ENCODE results near the gene SDF2L1. TPM values are rescaled to one million over a fixed set of nuclear protein-coding genes. Genes with fewer than 3 reads are reported as not detected.

Gene SDF2L1
- total and polyA plus RNA-seq, 2 of the 13 experiments (the other 11 are each of a cell fraction or from before 2014, with no cell fraction given) = 18.0 to 57.4 TPM

- no peak for TF ChIP-seq ZBTB40 (IDR thresholded peaks at IDR 0.05)
- TF ChIP-seq ZBTB40 (CRISPR knock-in tag; IDR thresholded peaks at IDR 0.05) = peak; percentile 79
- 0 out of 2 replicates have a peak, but pooled peaks have one; percentile 49 for TF ChIP-seq EEA1 (CRISPR knock-in tag; IDR thresholded peaks at IDR 0.05; ENCODE audit: borderline replicate concordance)
- peak; percentile 60; the same call in 1 of the 2 replicates for TF ChIP-seq MXD4 (CRISPR knock-in tag; IDR thresholded peaks at IDR 0.05)
- TF ChIP-seq KMT2B (CRISPR knock-in tag; IDR thresholded peaks at IDR 0.05) = peak; percentile 55
- 0 out of 2 replicates have a peak, but pooled peaks have one; percentile 74 for TF ChIP-seq DNMT1 (CRISPR knock-in tag; IDR thresholded peaks at IDR 0.05)
- peak; percentile 77; the same call in 1 of the 2 replicates for TF ChIP-seq FOXM1 (CRISPR knock-in tag; IDR thresholded peaks at IDR 0.05)
- TF ChIP-seq NCOA2 (CRISPR knock-in tag; IDR thresholded peaks at IDR 0.05) = 0 out of 2 replicates have a peak, but pooled peaks have one; percentile 22
- peak; percentile 62; the same call in 1 of the 2 replicates for TF ChIP-seq GABPB1 (CRISPR knock-in tag; IDR thresholded peaks at IDR 0.05)
- no peak for TF ChIP-seq TEAD3 (CRISPR knock-in tag; optimal IDR thresholded peaks at IDR 0.05; ENCODE audit: borderline replicate concordance)
- peak; percentile 25; the same call in 1 of the 2 replicates for TF ChIP-seq ZNF580 (CRISPR knock-in tag; IDR thresholded peaks at IDR 0.05; ENCODE audit: borderline replicate concordance, low read depth)
- TF ChIP-seq RAD21 (CRISPR knock-in tag; IDR thresholded peaks at IDR 0.05) = no peak
- peak; percentile 34; the same call in 1 of the 2 replicates for TF ChIP-seq NR2C2 (CRISPR knock-in tag; IDR thresholded peaks at IDR 0.05; ENCODE audit: borderline replicate concordance)
- peak; percentile 56; the same call in 1 of the 2 replicates for TF ChIP-seq E2F5 (CRISPR knock-in tag; conservative IDR thresholded peaks at IDR 0.05)
- TF ChIP-seq MYC (CRISPR knock-in tag; IDR thresholded peaks at IDR 0.05; ENCODE audit: borderline replicate concordance) = peak; percentile 86
- TF ChIP-seq ZFP91 (CRISPR knock-in tag; IDR thresholded peaks at IDR 0.05; ENCODE audit: borderline replicate concordance) = peak; percentile 63; the same call in 1 of the 2 replicates
- no peak for TF ChIP-seq ZNF414 (CRISPR knock-in tag; IDR thresholded peaks at IDR 0.05)
Measured at GRCh38 chr22:21652010-21652546, 10.0 kb downstream of the SDF2L1 start (continued).
